Measurements from ENCODE around the gene CIB2. TPM values are rescaled to one million over a fixed set of nuclear protein-coding genes. Genes with fewer than 3 reads are reported as not detected.

The CIB2 gene
- total RNA-seq, 4 donors from 2014 or later = 1.4 to 5.6 (median 3.1) TPM

GRCh38 chr15:78125267-78125666, 6.0 kb downstream of the CIB2 start:
- ATAC-seq (ENCODE audit: low FRiP score) = no peak
- TF ChIP-seq CTCF (IDR thresholded peaks at IDR 0.05) = no peak
- DNase-seq (ENCODE audit: low spot score) = no peak

GRCh38 chr15:78120523-78120922, 10.7 kb downstream of the CIB2 start:
- DNase-seq (ENCODE audit: low spot score) (no peak), ATAC-seq (ENCODE audit: low FRiP score) (no peak)
- no peak for TF ChIP-seq CTCF (IDR thresholded peaks at IDR 0.05)

GRCh38 chr15:78112551-78112950, 18.7 kb downstream of the CIB2 start:
- ATAC-seq (ENCODE audit: low FRiP score) (no peak), DNase-seq (ENCODE audit: low spot score) (no peak)
- no peak for TF ChIP-seq CTCF (IDR thresholded peaks at IDR 0.05)

GRCh38 chr15:78111788-78112187, 19.5 kb downstream of the CIB2 start:
- no peak for DNase-seq (ENCODE audit: low spot score)
- no peak for ATAC-seq (ENCODE audit: low FRiP score)
- TF ChIP-seq CTCF (IDR thresholded peaks at IDR 0.05) = no peak

- ATAC-seq (ENCODE audit: low FRiP score) (no peak), DNase-seq (ENCODE audit: low spot score) (no peak)
- TF ChIP-seq CTCF (IDR thresholded peaks at IDR 0.05) = no peak
Measured at GRCh38 chr15:78110916-78111475, 20.2 kb downstream of the CIB2 start.

GRCh38 chr15:78110096-78110495, 21.1 kb downstream of the CIB2 start:
- ATAC-seq (ENCODE audit: low FRiP score) = no peak
- no peak for DNase-seq (ENCODE audit: low spot score)
- TF ChIP-seq CTCF (IDR thresholded peaks at IDR 0.05) = no peak

- no peak for TF ChIP-seq CTCF (IDR thresholded peaks at IDR 0.05)
- ATAC-seq (ENCODE audit: low FRiP score) = no peak
- no peak for DNase-seq (ENCODE audit: low spot score)
Measured at GRCh38 chr15:78109156-78109555, 22.1 kb downstream of the CIB2 start.
